ENCODE measurements around the gene CHST4.
"Not testable (repeated sequence)": the region's sequence is repeated elsewhere in the genome, so short reads cannot be mapped to it uniquely, and the experiment has no call there.

The CHST4 gene

GRCh38 chr16:71570144-71570543, 43.9 kb downstream of the CHST4 start:
- no peak for DNase-seq (ENCODE audit: low read depth in 2 of 2)

- no peak for DNase-seq (ENCODE audit: low read depth in 2 of 2)
Observed at GRCh38 chr16:71572497-71573116, 46.4 kb downstream of the CHST4 start.

- no peak for DNase-seq (ENCODE audit: low read depth in 2 of 2)
Observed at GRCh38 chr16:71573387-71574094, 47.3 kb downstream of the CHST4 start.

- no peak for DNase-seq (ENCODE audit: low read depth in 2 of 2)
Observed at GRCh38 chr16:71574702-71575101, 48.5 kb downstream of the CHST4 start.

- no peak for DNase-seq (ENCODE audit: low read depth in 2 of 2)
Observed at GRCh38 chr16:71576971-71577370, 50.7 kb downstream of the CHST4 start, which contains the start of gene TAT. TAT (minus strand) TSS chr16:71577092; CDS start chr16:71576415, 677 bp downstream.

- not testable (repeated sequence) for DNase-seq (ENCODE audit: low read depth in 2 of 2)
Observed at GRCh38 chr16:71582553-71582848, 56.3 kb downstream of the CHST4 start.

GRCh38 chr16:71584543-71585317, 58.5 kb downstream of the CHST4 start:
- no peak for DNase-seq (ENCODE audit: low read depth in 2 of 2)

- no peak for DNase-seq (ENCODE audit: low read depth in 2 of 2)
Observed at GRCh38 chr16:71585318-71585703, 59.1 kb downstream of the CHST4 start.
